ENCODE data around the gene GPR153. TPM values are rescaled to one million over a fixed set of nuclear protein-coding genes. Genes with fewer than 3 reads are reported as not detected.

Gene GPR153
- total and polyA plus RNA-seq, 5 donors from 2014 or later = 0.15 TPM; not detected in 4

DNA sequence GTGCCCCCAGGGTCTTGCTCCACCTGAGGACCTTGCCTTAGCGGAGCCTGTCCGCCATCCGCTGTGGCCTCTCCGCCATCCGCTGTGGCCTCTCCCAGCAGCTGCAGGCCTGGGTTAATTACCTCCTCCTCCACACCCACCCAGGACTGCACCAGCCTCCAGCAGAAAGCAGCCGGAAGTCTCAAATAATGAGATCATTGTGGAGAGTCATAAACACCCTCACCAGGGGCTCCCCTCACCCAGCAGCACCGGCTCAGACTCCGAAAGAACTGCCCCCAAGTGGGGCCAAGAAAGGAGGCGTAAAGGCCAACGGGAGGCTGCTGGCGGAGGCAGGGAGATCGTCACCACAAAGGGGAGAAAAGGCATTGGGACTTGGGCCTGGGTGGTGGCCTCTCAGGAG lies 10.7 kb upstream of the GPR153 start:
- H3K4me3 Mint-ChIP-seq = no peak overlapping the region
- no peak overlapping the region for H3K4me3 ChIP-seq (ENCODE audit: low read depth, low read length)
- H3K36me3 Mint-ChIP-seq = no peaks in the 10 kb centered on the region
- no peaks in the 10 kb centered on the region for H3K27me3 Mint-ChIP-seq
- no peak for DNase-seq
- H3K4me1 ChIP-seq (ENCODE audit: control insufficient read depth, insufficient read depth, low read length, poor library complexity, severe bottlenecking) = no peaks in the 10 kb centered on the region
- H3K9me3 Mint-ChIP-seq = no peaks in the 10 kb centered on the region
- H3K27ac Mint-ChIP-seq = no peak overlapping the region
- H3K36me3 ChIP-seq (ENCODE audit: control insufficient read depth, insufficient read depth, low read length) = no peaks in the 10 kb centered on the region
- no peaks in the 10 kb centered on the region for H3K4me1 Mint-ChIP-seq
- H3K9me3 ChIP-seq (ENCODE audit: control insufficient read depth in 2 of 2, low read length in 2 of 2) = no peaks in the 10 kb centered on the region
- no peaks in the 10 kb centered on the region for H3K27me3 ChIP-seq (ENCODE audit: control insufficient read depth, insufficient read depth, low read length)
- ATAC-seq (ENCODE audit: low read depth in 2 of 2) = no peak
- H3K27ac ChIP-seq (ENCODE audit: insufficient read depth, low read length, poor library complexity, severe bottlenecking) = no peak overlapping the region

GRCh38 chr1:6271006-6271405 lies 10.1 kb upstream of the GPR153 start:
- DNase-seq (no peak), ATAC-seq (ENCODE audit: low read depth in 2 of 2) (no peak)
- no peak overlapping the region for H3K4me3 Mint-ChIP-seq
- H3K9me3 Mint-ChIP-seq = no peaks in the 10 kb centered on the region
- no peaks in the 10 kb centered on the region for H3K4me1 Mint-ChIP-seq
- H3K36me3 ChIP-seq (ENCODE audit: control insufficient read depth, insufficient read depth, low read length) = no peaks in the 10 kb centered on the region
- no peak overlapping the region for H3K4me3 ChIP-seq (ENCODE audit: low read depth, low read length)
- no peaks in the 10 kb centered on the region for H3K27me3 Mint-ChIP-seq
- H3K4me1 ChIP-seq (ENCODE audit: control insufficient read depth, insufficient read depth, low read length, poor library complexity, severe bottlenecking) = no peaks in the 10 kb centered on the region
- H3K36me3 Mint-ChIP-seq = peaks cover 2% of the 10 kb centered on the region
- no peaks in the 10 kb centered on the region for H3K27me3 ChIP-seq (ENCODE audit: control insufficient read depth, insufficient read depth, low read length)
- no peak overlapping the region for H3K27ac Mint-ChIP-seq
- no peaks in the 10 kb centered on the region for H3K9me3 ChIP-seq (ENCODE audit: control insufficient read depth in 2 of 2, low read length in 2 of 2)
- H3K27ac ChIP-seq (ENCODE audit: insufficient read depth, low read length, poor library complexity, severe bottlenecking) = no peak overlapping the region

GRCh38 chr1:6270401-6270800 lies 9.5 kb upstream of the GPR153 start:
- Histone ChIP-seq H3K9me3 (ENCODE audit: control insufficient read depth in 2 of 2, low read length in 2 of 2) (no peaks in the 10 kb centered on the region), H3K27ac (ENCODE audit: insufficient read depth, low read length, poor library complexity, severe bottlenecking) (no peak overlapping the region), H3K27me3 (ENCODE audit: control insufficient read depth, insufficient read depth, low read length) (no peaks in the 10 kb centered on the region), H3K36me3 (ENCODE audit: control insufficient read depth, insufficient read depth, low read length) (no peaks in the 10 kb centered on the region), H3K4me3 (ENCODE audit: low read depth, low read length) (no peak overlapping the region), H3K4me1 (ENCODE audit: control insufficient read depth, insufficient read depth, low read length, poor library complexity, severe bottlenecking) (no peaks in the 10 kb centered on the region)
- peaks cover 5% of the 10 kb centered on the region for H3K36me3 Mint-ChIP-seq
- no peak for ATAC-seq (ENCODE audit: low read depth in 2 of 2)
- H3K9me3 Mint-ChIP-seq = no peaks in the 10 kb centered on the region
- H3K4me1 Mint-ChIP-seq = no peaks in the 10 kb centered on the region
- no peak for DNase-seq
- H3K27ac Mint-ChIP-seq = no peak overlapping the region
- H3K4me3 Mint-ChIP-seq = no peak overlapping the region
- no peaks in the 10 kb centered on the region for H3K27me3 Mint-ChIP-seq

- no peak overlapping the region for H3K4me3 ChIP-seq (ENCODE audit: low read depth, low read length)
- no peaks in the 10 kb centered on the region for H3K4me1 ChIP-seq (ENCODE audit: control insufficient read depth, insufficient read depth, low read length, poor library complexity, severe bottlenecking)
- no peaks in the 10 kb centered on the region for H3K9me3 ChIP-seq (ENCODE audit: control insufficient read depth in 2 of 2, low read length in 2 of 2)
- H3K4me1 Mint-ChIP-seq = no peaks in the 10 kb centered on the region
- no peaks in the 10 kb centered on the region for H3K27me3 Mint-ChIP-seq
- peaks cover 5% of the 10 kb centered on the region for H3K36me3 Mint-ChIP-seq
- ATAC-seq (ENCODE audit: low read depth in 2 of 2) (no peak), DNase-seq (no peak)
- H3K27ac ChIP-seq (ENCODE audit: insufficient read depth, low read length, poor library complexity, severe bottlenecking) = no peak overlapping the region
- no peaks in the 10 kb centered on the region for H3K9me3 Mint-ChIP-seq
- no peaks in the 10 kb centered on the region for H3K36me3 ChIP-seq (ENCODE audit: control insufficient read depth, insufficient read depth, low read length)
- no peak overlapping the region for H3K27ac Mint-ChIP-seq
- no peak overlapping the region for H3K4me3 Mint-ChIP-seq
- no peaks in the 10 kb centered on the region for H3K27me3 ChIP-seq (ENCODE audit: control insufficient read depth, insufficient read depth, low read length)
Observed at GRCh38 chr1:6269720-6270400, 9.0 kb upstream of the GPR153 start.

DNA sequence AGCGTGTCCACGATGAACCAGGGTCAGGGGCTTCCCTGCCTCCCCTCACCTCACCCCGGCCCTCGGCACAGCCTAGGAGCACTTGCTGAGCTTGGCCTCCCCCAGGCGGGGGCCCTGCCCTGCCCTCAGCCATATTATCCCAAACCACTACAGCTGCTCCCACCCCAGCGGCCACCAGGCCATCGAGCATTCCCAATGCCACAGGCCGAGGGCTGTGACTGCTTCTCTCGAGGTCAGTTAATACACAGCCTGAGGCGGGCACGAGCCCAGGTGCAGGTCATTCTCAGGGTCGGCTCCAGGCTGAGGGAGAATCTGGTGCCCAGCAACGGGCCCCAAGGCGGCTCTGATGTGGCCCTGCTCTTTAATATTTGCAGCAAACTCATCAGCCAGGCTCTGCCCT lies 8.4 kb upstream of the GPR153 start:
- no peak for DNase-seq
- no peak for ATAC-seq (ENCODE audit: low read depth in 2 of 2)
- Mint-ChIP-seq H3K36me3 (peaks cover 5% of the 10 kb centered on the region), H3K27me3 (no peaks in the 10 kb centered on the region), H3K4me3 (no peak overlapping the region), H3K9me3 (no peaks in the 10 kb centered on the region), H3K27ac (no peak overlapping the region), H3K4me1 (no peaks in the 10 kb centered on the region)
- Histone ChIP-seq H3K27me3 (ENCODE audit: control insufficient read depth, insufficient read depth, low read length) (no peaks in the 10 kb centered on the region), H3K4me3 (ENCODE audit: low read depth, low read length) (no peak overlapping the region), H3K27ac (ENCODE audit: insufficient read depth, low read length, poor library complexity, severe bottlenecking) (no peak overlapping the region), H3K36me3 (ENCODE audit: control insufficient read depth, insufficient read depth, low read length) (no peaks in the 10 kb centered on the region), H3K4me1 (ENCODE audit: control insufficient read depth, insufficient read depth, low read length, poor library complexity, severe bottlenecking) (no peaks in the 10 kb centered on the region), H3K9me3 (ENCODE audit: control insufficient read depth in 2 of 2, low read length in 2 of 2) (no peaks in the 10 kb centered on the region)

DNA sequence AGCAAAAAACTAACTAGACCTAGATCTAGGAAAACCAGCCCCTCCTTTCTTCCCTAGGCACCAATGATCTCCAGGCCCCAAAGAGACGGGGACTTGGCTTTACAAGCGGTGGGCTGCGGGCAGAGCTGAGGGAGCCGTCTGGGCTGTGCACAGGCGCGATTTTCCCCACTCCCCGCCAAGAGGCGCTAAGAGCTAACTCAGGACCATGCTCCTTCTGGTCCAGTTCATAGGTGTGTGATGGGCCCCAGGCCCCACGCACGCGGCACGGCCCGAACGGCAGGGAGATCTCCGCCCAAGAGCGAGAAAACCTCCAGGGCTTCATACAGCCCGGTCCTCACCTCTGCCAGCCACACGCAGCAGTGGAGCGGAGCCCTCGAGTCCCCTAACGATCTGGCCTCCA lies 7.5 kb upstream of the GPR153 start:
- no peak for ATAC-seq (ENCODE audit: low read depth in 2 of 2)
- no peak for DNase-seq
- Mint-ChIP-seq H3K9me3 (no peaks in the 10 kb centered on the region), H3K27me3 (no peaks in the 10 kb centered on the region), H3K27ac (no peak overlapping the region), H3K4me1 (no peaks in the 10 kb centered on the region), H3K4me3 (no peak overlapping the region), H3K36me3 (peaks cover 5% of the 10 kb centered on the region)
- Histone ChIP-seq H3K27me3 (ENCODE audit: control insufficient read depth, insufficient read depth, low read length) (no peaks in the 10 kb centered on the region), H3K36me3 (ENCODE audit: control insufficient read depth, insufficient read depth, low read length) (no peaks in the 10 kb centered on the region), H3K27ac (ENCODE audit: insufficient read depth, low read length, poor library complexity, severe bottlenecking) (no peak overlapping the region), H3K4me3 (ENCODE audit: low read depth, low read length) (no peak overlapping the region), H3K4me1 (ENCODE audit: control insufficient read depth, insufficient read depth, low read length, poor library complexity, severe bottlenecking) (no peaks in the 10 kb centered on the region), H3K9me3 (ENCODE audit: control insufficient read depth in 2 of 2, low read length in 2 of 2) (no peaks in the 10 kb centered on the region)

DNA sequence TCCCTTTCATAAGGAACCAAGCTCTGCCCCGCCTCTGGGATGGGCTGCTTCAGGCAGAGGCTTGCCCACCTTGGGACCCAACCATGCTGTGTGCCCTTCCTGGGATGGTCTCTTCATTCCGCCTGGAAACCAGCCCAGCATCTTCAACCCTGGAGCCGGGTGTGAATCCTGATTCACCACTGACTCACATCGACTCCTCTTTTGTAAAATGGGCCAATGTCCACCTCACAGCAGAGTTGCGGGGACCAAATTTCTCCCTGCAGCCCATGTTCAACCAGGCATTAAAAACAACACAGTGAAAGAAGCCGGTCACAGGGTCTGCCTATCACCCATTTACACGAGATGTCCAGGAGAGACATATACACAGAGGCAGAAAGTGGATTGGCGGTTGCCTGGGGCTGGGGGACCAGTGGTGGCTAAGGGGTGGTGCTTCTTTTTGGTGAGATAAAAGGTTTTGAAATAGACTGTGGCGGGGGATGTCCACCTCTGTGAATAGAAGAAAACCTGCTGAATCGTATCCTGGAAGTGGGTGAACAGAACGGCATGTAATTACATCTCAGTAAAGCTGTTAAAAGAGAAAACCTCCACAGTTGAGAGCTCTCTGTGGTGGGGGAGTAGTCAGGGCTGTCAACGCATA lies 6.9 kb upstream of the GPR153 start:
- no peaks in the 10 kb centered on the region for H3K4me1 Mint-ChIP-seq
- H3K27ac Mint-ChIP-seq = peak overlapping the region in 1 of 3 donors; percentile 85
- ATAC-seq (ENCODE audit: low read depth in 2 of 2) (no peak), DNase-seq (no peak)
- Histone ChIP-seq H3K9me3 (ENCODE audit: control insufficient read depth in 2 of 2, low read length in 2 of 2) (no peaks in the 10 kb centered on the region), H3K4me3 (ENCODE audit: low read depth, low read length) (no peak overlapping the region), H3K4me1 (ENCODE audit: control insufficient read depth, insufficient read depth, low read length, poor library complexity, severe bottlenecking) (no peaks in the 10 kb centered on the region), H3K36me3 (ENCODE audit: control insufficient read depth, insufficient read depth, low read length) (no peaks in the 10 kb centered on the region), H3K27me3 (ENCODE audit: control insufficient read depth, insufficient read depth, low read length) (no peaks in the 10 kb centered on the region), H3K27ac (ENCODE audit: insufficient read depth, low read length, poor library complexity, severe bottlenecking) (no peak overlapping the region)
- H3K27me3 Mint-ChIP-seq = peaks cover under 1% of the 10 kb centered on the region
- H3K9me3 Mint-ChIP-seq = no peaks in the 10 kb centered on the region
- peaks cover 5% of the 10 kb centered on the region for H3K36me3 Mint-ChIP-seq
- no peak overlapping the region for H3K4me3 Mint-ChIP-seq

GRCh38 chr1:6266641-6267040 lies 5.7 kb upstream of the GPR153 start:
- Mint-ChIP-seq H3K27ac (no peak overlapping the region), H3K4me1 (peaks cover 0 to 6% (median 0%) of the 10 kb centered on the region in 4 donors), H3K9me3 (no peaks in the 10 kb centered on the region), H3K27me3 (peaks cover 9% of the 10 kb centered on the region), H3K4me3 (no peak overlapping the region), H3K36me3 (peaks cover 5% of the 10 kb centered on the region)
- H3K27me3 ChIP-seq (ENCODE audit: control insufficient read depth, insufficient read depth, low read length) = no peaks in the 10 kb centered on the region
- DNase-seq (no peak), ATAC-seq (ENCODE audit: low read depth in 2 of 2) (no peak)
- H3K4me3 ChIP-seq (ENCODE audit: low read depth, low read length) = no peak overlapping the region
- no peaks in the 10 kb centered on the region for H3K9me3 ChIP-seq (ENCODE audit: control insufficient read depth in 2 of 2, low read length in 2 of 2)
- no peaks in the 10 kb centered on the region for H3K36me3 ChIP-seq (ENCODE audit: control insufficient read depth, insufficient read depth, low read length)
- H3K27ac ChIP-seq (ENCODE audit: insufficient read depth, low read length, poor library complexity, severe bottlenecking) = no peak overlapping the region
- no peaks in the 10 kb centered on the region for H3K4me1 ChIP-seq (ENCODE audit: control insufficient read depth, insufficient read depth, low read length, poor library complexity, severe bottlenecking)

Measured in CD4-positive, CD25-positive, alpha-beta regulatory T cell (primary cell).